ENCODE measurements around the gene VTI1A. TPM values are rescaled to one million over a fixed set of nuclear protein-coding genes. Genes with fewer than 3 reads are reported as not detected.

Gene VTI1A
- total RNA-seq, 3 donors from 2014 or later (not counting 1 experiment from before 2014, with no cell fraction given), result 62.6 to 77.6 (median 68.2) TPM

GRCh38 chr10:112835944-112836451 lies 389.0 kb downstream of the VTI1A start:
- ATAC-seq (no peak), DNase-seq (no peak)
- Mint-ChIP-seq H3K27ac (no peak overlapping the region), H3K27me3 (ENCODE audit: low read depth in 2 of 2) (no peaks in the 10 kb centered on the region), H3K4me3 (no peak overlapping the region), H3K9me3 (no peaks in the 10 kb centered on the region), H3K36me3 (no peaks in the 10 kb centered on the region), H3K4me1 (peaks cover 6 to 12% of the 10 kb centered on the region in 2 donors)
- no peak for TF ChIP-seq CTCF (IDR thresholded peaks at IDR 0.05)
- Histone ChIP-seq H3K4me1 (ENCODE audit: control insufficient read depth, insufficient read depth, low read length) (peaks cover 6% of the 10 kb centered on the region), H3K4me3 (ENCODE audit: low read length) (no peak overlapping the region), H3K36me3 (ENCODE audit: control insufficient read depth, insufficient read depth, low read length) (no peaks in the 10 kb centered on the region), H3K27me3 (ENCODE audit: control insufficient read depth, insufficient read depth, low read length) (no peaks in the 10 kb centered on the region), H3K9me3 (ENCODE audit: control insufficient read depth, insufficient read depth, low read length) (peaks cover 10% of the 10 kb centered on the region), H3K27ac (ENCODE audit: low read length) (no peak overlapping the region)
- 76% methylated on average over 7 of the region's 7 CpGs for WGBS (ENCODE audit: insufficient coverage)
- intact Hi-C loops (cut with micrococcal nuclease), result no loop called here

- Mint-ChIP-seq H3K27ac (no peak overlapping the region), H3K9me3 (no peaks in the 10 kb centered on the region), H3K27me3 (ENCODE audit: low read depth in 2 of 2) (no peaks in the 10 kb centered on the region), H3K4me1 (peaks cover 5 to 6% of the 10 kb centered on the region in 2 donors), H3K4me3 (no peak overlapping the region), H3K36me3 (no peaks in the 10 kb centered on the region)
- TF ChIP-seq CTCF (IDR thresholded peaks at IDR 0.05), result no peak
- Histone ChIP-seq H3K27me3 (ENCODE audit: control insufficient read depth, insufficient read depth, low read length) (no peaks in the 10 kb centered on the region), H3K4me3 (ENCODE audit: low read length) (no peak overlapping the region), H3K9me3 (ENCODE audit: control insufficient read depth, insufficient read depth, low read length) (peaks cover 10% of the 10 kb centered on the region), H3K36me3 (ENCODE audit: control insufficient read depth, insufficient read depth, low read length) (no peaks in the 10 kb centered on the region), H3K4me1 (ENCODE audit: control insufficient read depth, insufficient read depth, low read length) (peaks cover 6% of the 10 kb centered on the region), H3K27ac (ENCODE audit: low read length) (no peak overlapping the region)
- ATAC-seq (no peak), DNase-seq (no peak)
- intact Hi-C loops (cut with micrococcal nuclease), result no loop called here
- WGBS (ENCODE audit: insufficient coverage), result 94% methylated on average over 15 of the region's 15 CpGs
Observed at GRCh38 chr10:112838784-112839481, 391.9 kb downstream of the VTI1A start.

DNA sequence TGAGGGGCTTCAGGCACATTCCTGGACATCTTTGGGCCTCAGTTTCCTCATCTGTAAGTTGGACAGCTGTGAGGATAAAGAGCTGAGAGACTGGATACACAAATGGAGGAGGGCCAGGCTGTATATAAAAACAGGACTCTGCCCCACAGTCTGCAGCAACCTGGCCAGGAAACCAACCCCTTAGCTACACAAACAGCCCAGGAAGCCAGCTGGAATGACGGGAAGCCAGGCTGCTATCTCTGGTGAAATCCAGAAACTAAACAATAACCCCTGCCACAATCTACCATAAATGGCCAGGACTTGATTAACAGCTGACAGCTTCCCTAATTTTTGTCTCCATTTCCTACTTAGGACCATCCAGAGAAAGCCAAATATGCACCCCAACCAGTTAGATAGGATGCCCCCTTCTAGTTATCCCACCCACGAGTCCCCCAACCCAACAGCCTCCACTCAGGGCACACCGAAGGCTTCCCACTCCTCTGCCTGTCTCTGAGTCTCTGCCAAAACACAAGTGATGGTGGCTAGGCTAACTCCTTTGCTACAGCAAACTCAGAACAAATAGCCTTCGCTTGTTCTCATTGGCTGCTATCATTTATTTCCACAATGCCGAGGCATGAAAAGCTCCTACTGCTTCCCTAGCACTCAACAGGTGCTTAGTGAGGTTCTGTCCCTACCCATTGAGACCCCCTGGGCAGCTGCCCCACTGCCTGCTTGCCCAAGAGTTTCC lies 393.1 kb downstream of the VTI1A start:
- no peak overlapping the region for H3K27ac ChIP-seq (ENCODE audit: low read length)
- H3K36me3 Mint-ChIP-seq, result no peaks in the 10 kb centered on the region
- H3K36me3 ChIP-seq (ENCODE audit: control insufficient read depth, insufficient read depth, low read length), result no peaks in the 10 kb centered on the region
- no peak for TF ChIP-seq CTCF (IDR thresholded peaks at IDR 0.05)
- intact Hi-C loops (cut with micrococcal nuclease), result no loop called here
- H3K4me3 ChIP-seq (ENCODE audit: low read length), result no peak overlapping the region
- no peak for ATAC-seq
- peaks cover 10% of the 10 kb centered on the region for H3K9me3 ChIP-seq (ENCODE audit: control insufficient read depth, insufficient read depth, low read length)
- H3K27ac Mint-ChIP-seq, result no peak overlapping the region
- no peaks in the 10 kb centered on the region for H3K27me3 ChIP-seq (ENCODE audit: control insufficient read depth, insufficient read depth, low read length)
- H3K4me1 Mint-ChIP-seq, result no peaks in the 10 kb centered on the region
- H3K4me3 Mint-ChIP-seq, result no peak overlapping the region
- no peak for DNase-seq
- H3K9me3 Mint-ChIP-seq, result no peaks in the 10 kb centered on the region
- no peaks in the 10 kb centered on the region for H3K27me3 Mint-ChIP-seq (ENCODE audit: low read depth in 2 of 2)
- H3K4me1 ChIP-seq (ENCODE audit: control insufficient read depth, insufficient read depth, low read length), result no peaks in the 10 kb centered on the region
- WGBS (ENCODE audit: insufficient coverage), result 93% methylated on average over 5 of the region's 5 CpGs
